ENCODE measurements around the gene PPIL1. TPM values are rescaled to one million over a fixed set of nuclear protein-coding genes. Genes with fewer than 3 reads are reported as not detected.
A peak's percentile ranks its signal among the peaks of the same experiment; 100 is the strongest.

PPIL1 gene
- total RNA-seq, 3 donors from 2014 or later = 79.9 to 82.7 (median 81.5) TPM

DNA sequence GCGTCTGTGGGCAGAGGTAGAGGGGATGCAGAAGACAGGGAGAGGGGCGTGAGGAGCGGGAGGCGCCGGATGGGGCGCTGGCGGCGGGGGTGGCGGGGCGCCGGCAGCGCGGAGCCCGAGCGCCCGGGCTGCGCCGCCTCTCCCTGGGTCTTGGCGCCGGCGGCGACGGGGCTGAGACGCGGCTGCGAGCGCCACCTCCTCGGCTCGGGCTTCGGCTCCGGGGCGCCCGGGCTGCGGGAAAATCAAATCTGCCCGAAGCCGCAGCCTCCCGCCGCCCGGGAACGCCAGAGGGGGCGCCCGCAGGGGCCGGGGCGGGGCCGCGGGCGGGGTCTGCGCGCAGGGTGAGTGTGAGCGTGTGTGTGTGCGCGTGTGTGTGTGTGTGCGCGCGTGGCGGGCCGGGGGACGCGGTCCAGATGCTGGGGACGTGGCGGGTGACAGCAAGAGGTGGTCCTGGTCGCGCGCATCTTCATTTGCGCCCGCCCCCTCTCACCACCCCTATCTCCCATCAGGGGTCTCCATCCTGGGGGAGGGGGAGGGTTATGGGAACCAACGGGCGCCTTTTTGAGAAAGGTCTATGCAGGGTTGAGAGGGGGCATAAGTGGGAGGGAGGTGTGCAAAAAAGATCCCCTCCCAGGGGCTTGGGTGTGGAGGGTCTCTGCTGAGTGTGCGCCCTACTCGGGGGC is 34.7 kb downstream of the PPIL1 start:
- ATAC-seq (peak; percentile 73 to 75), DNase-seq (peak; percentile 39)
- Mint-ChIP-seq H3K4me1 (ENCODE audit: low read depth) (peaks cover 8% of the 10 kb centered on the region), H3K27me3 (ENCODE audit: low read depth) (peaks cover 29% of the 10 kb centered on the region), H3K9me3 (no peaks in the 10 kb centered on the region), H3K4me3 (peak overlapping the region; percentile 76), H3K36me3 (ENCODE audit: insufficient read depth) (no peaks in the 10 kb centered on the region)

DNA sequence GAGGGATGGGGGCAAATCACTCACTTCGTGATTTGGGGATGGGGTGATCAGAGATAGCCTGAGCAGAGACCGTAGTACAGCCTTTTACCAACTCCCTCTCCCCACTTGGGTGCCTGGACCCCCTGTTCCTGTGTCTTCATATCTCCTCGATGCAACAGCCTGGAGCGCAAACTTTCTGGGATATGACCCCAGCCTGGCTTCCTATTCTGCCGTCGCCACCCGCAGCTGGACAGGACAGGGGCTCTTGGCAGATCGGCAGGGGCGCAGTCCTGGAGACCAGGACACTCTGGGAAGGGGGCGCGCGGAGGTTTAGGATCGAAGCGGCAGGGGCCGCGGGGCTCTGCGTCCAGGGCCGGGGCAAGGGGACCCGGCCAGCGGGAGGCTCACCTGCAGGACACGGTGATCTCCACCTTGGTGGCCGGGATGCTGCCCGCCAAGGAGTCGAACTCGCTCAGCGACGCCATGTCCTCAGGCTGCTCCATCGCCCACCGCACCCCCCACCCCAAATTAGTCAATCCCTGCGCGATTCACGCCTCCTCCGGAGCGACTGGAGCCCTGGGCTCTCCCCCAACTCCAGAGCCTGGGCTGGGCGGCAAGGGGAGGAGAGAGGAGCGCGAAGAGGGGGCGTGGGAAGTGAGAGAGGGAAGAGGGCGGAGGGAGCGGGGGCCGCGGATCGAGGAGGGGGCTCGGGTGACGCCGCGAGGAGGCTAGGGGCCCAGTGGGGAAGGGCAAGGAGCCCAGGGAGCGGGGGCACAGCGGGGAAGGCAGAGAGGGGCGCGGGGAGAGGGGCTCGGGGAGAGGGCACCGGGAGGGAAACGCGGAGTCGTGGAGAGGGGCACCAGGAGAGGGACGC is 35.5 kb downstream of the PPIL1 start, which contains the start of gene CPNE5:
Gene CPNE5 (minus strand): TSS at position 549 of the 853 bp plus-strand sequence. CDS start 67 bp downstream, at position 482.
- Mint-ChIP-seq H3K4me3 (peak within 1 kb of the TSS; percentile 76), H3K36me3 (ENCODE audit: insufficient read depth) (no peaks in the 10 kb centered on the region), H3K27me3 (ENCODE audit: low read depth) (peaks cover 29% of the 10 kb centered on the region), H3K4me1 (ENCODE audit: low read depth) (peaks cover 8% of the 10 kb centered on the region), H3K9me3 (no peaks in the 10 kb centered on the region)
- DNase-seq (no peak), ATAC-seq (peak; percentile 13 to 30)

DNA sequence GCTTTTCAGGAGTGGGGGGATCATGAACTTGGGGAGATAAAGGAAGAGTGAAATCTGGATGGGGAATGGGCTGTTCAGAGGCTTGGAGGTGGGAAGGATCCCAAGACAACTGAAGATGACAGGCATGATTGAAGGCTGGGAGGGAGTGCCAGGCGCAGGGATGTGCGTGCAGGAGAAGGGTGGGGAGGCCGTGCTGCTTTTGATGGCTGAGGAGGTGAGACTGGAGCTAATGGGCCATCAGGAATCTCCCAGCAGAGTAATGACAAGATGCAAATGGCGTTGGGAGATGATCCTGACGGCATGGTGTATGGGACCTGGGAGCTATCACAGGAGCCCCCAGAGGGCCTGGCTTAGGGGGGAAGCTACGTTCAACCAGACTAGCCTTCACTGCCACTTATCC is 36.9 kb downstream of the PPIL1 start:
- Mint-ChIP-seq H3K27me3 (ENCODE audit: low read depth) (peaks cover 27% of the 10 kb centered on the region), H3K36me3 (ENCODE audit: insufficient read depth) (no peaks in the 10 kb centered on the region), H3K4me1 (ENCODE audit: low read depth) (peaks cover 8% of the 10 kb centered on the region), H3K4me3 (no peak overlapping the region), H3K9me3 (no peaks in the 10 kb centered on the region)
- ATAC-seq (no peak), DNase-seq (no peak)

DNA sequence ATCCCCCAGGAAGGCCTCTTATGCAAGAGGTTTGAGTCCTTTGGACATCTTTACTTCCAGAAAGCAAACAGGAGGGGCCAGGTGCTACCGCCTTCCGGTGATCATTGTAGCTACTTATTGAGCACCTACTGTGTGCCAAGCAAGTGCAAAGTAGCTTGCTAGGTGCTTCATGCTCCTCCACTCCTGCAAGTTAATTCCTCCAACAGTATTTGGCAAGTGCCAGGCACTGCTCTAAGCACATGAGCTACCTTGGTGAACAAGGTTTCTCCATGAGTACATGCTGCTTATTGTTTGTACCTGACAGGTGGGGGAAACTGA is 37.6 kb downstream of the PPIL1 start:
- no peaks in the 10 kb centered on the region for H3K36me3 Mint-ChIP-seq (ENCODE audit: insufficient read depth)
- H3K9me3 Mint-ChIP-seq = no peaks in the 10 kb centered on the region
- no peak overlapping the region for H3K4me3 Mint-ChIP-seq
- H3K4me1 Mint-ChIP-seq (ENCODE audit: low read depth) = peaks cover 8% of the 10 kb centered on the region
- no peak for ATAC-seq
- H3K27me3 Mint-ChIP-seq (ENCODE audit: low read depth) = peaks cover 27% of the 10 kb centered on the region
- no peak for DNase-seq

DNA sequence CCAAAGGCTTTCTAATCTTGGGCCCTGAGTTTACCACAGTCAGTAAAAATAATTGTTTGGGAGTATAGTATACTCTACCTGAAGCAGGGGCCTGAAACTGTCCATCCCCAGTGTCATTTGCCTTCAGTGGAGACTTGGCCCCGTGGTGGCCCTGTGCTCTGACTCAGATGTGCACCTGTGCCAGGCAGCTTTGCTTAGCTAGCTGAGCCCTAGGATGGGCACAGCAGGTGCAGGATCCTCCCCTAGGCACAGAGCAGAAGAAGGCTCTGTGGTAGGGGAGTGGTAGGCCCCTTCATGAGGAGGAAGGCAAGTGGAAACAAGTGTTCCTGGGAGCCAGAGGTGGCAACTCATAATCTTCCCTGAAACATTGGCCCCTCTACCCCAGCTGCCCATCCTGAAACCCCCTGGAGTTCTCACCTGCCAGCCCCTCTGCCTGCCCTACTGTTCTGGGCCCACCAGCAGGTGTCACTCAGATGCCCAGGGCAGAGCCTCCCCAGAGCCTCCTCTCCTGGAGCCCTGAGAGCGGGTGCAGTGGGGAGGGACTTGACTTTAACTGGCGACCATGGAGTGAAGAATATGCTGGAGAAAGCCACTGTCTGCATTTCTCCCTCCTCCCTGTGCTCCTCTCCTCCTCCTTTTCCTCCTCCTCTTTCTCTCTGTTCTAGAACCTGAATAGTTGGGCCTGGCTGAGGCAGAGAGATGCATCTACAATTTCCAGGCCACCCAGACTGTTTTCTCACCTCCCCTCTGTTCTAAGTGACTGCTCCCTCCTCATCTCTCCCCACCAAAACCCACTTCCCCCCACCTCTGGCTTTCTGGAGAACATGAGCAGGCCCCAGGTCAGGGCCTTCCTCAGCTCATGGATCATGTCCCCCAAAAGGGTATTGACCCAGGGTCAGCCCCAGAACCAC is 38.2 kb downstream of the PPIL1 start:
- Mint-ChIP-seq H3K4me1 (ENCODE audit: low read depth) (peaks cover 8% of the 10 kb centered on the region), H3K27me3 (ENCODE audit: low read depth) (peaks cover 27% of the 10 kb centered on the region), H3K4me3 (no peak overlapping the region), H3K36me3 (ENCODE audit: insufficient read depth) (no peaks in the 10 kb centered on the region), H3K9me3 (no peaks in the 10 kb centered on the region)
- DNase-seq = no peak
- ATAC-seq = no peak

DNA sequence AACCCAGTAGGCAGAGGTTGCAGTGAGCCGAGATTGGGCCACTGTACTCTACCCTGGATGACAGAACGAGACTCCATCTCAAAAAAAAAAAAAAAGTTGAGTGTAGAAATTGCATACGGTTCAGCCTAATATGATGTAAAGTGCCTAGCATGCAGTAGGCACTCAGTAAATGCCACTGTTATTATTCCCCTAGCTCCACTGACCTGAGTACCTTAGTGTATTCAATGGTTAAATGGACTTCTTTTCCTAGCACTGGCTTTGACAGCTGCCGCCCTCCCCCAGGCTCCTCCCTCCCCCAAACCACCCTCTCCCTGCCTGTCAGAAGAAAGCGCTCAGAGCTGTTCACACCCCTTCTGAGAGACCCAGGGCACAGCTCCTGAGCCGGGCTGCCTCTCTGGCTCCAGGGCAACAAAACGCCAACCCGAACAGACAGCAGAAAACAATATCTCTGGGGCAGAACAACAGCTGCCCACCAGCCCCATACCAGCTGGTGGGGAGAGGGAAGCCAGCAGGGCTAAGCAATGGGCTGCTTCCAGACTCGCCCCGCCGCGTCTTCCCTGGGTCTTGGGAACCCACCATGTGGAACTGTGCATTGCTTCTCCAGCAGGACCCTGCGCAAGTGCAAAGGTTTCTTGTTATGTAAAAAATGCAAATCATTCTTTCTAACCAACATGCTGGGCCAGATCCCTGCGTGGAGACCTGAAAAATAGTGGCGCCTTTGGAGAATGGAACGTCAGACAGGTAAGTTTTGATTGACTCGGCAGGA is 39.8 kb downstream of the PPIL1 start:
- ATAC-seq (no peak), DNase-seq (no peak)
- H3K4me1 Mint-ChIP-seq (ENCODE audit: low read depth) = peaks cover 4% of the 10 kb centered on the region
- no peaks in the 10 kb centered on the region for H3K36me3 Mint-ChIP-seq (ENCODE audit: insufficient read depth)
- peaks cover 18% of the 10 kb centered on the region for H3K27me3 Mint-ChIP-seq (ENCODE audit: low read depth)
- no peaks in the 10 kb centered on the region for H3K9me3 Mint-ChIP-seq
- no peak overlapping the region for H3K4me3 Mint-ChIP-seq

DNA sequence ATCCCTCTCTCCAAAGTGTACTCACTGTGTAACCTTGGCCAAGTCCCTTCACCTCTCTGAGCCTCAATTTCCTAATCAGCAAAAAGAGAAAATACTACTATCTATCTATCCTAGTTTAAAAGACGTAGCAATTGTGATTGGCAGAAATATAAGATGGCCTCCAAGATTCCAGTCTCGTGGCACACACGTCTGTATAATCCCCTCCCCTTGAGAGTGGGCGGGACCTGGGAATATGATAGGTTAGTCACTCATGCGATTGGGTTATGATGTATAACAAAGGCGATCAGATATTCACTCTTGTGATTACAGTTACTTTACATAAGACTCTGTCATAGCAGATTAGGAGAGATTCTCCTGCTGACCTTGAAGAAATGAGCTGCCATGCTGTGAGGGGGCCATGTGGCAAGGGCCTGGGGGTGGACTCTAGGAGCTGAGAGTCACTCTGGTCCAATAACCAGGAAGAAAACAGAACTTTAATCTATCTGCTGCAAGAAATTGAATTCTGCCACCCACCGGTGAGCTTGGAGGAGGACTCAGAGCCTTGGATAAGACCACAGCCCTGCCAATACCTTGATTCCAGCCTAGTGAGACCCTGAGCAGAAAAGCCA is 41.3 kb downstream of the PPIL1 start:
- peaks cover 11% of the 10 kb centered on the region for H3K27me3 Mint-ChIP-seq (ENCODE audit: low read depth)
- H3K9me3 Mint-ChIP-seq = no peaks in the 10 kb centered on the region
- H3K4me3 Mint-ChIP-seq = no peak overlapping the region
- DNase-seq = no peak
- no peak for ATAC-seq
- no peaks in the 10 kb centered on the region for H3K4me1 Mint-ChIP-seq (ENCODE audit: low read depth)
- H3K36me3 Mint-ChIP-seq (ENCODE audit: insufficient read depth) = no peaks in the 10 kb centered on the region

DNA sequence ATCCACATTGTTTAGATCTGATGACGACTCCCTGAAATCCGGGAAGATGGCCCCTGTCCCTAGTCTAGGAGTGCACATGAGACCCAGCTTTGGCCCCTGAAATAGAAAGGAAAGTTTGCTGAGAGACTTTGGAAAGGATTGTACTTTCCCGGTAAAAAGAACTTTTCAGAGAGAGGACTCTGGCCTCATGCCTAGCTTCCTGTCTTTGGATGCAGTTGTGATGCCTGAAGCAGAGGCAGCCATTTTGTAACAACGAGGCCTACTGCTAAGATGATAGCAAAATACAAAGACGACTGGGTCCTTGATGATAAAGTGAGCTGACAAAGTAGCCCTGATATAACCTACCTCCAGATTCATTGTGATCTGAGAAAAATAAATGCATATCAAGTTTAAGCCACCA is 42.3 kb downstream of the PPIL1 start:
- ATAC-seq (no peak), DNase-seq (no peak)
- peaks cover 3% of the 10 kb centered on the region for H3K4me1 Mint-ChIP-seq (ENCODE audit: low read depth)
- H3K27me3 Mint-ChIP-seq (ENCODE audit: low read depth) = peaks cover under 1% of the 10 kb centered on the region
- no peaks in the 10 kb centered on the region for H3K36me3 Mint-ChIP-seq (ENCODE audit: insufficient read depth)
- no peaks in the 10 kb centered on the region for H3K9me3 Mint-ChIP-seq
- H3K4me3 Mint-ChIP-seq = no peak overlapping the region

DNA sequence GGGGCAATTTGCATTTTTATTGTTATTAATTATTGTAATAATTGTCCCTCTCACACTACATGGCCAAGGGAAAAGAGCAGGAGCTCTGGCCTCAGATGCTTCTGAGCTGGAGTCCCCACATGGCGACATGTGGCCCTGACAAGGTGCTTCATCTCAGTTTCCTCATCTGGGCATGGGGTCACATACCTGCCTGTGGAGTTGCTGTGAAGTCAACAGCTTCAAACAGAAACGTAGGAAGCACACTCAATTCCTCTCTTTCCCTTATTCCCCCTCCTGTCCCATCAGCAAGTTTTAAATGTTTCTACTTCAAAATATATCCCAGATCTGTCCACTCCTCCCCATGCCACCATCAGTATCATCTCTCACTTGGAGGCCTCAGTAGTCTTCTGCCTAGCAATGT is 44.0 kb downstream of the PPIL1 start:
- Mint-ChIP-seq H3K27me3 (ENCODE audit: low read depth) (no peaks in the 10 kb centered on the region), H3K36me3 (ENCODE audit: insufficient read depth) (no peaks in the 10 kb centered on the region), H3K9me3 (no peaks in the 10 kb centered on the region), H3K4me3 (no peak overlapping the region), H3K4me1 (ENCODE audit: low read depth) (peaks cover 4% of the 10 kb centered on the region)
- ATAC-seq (no peak), DNase-seq (no peak)

DNA sequence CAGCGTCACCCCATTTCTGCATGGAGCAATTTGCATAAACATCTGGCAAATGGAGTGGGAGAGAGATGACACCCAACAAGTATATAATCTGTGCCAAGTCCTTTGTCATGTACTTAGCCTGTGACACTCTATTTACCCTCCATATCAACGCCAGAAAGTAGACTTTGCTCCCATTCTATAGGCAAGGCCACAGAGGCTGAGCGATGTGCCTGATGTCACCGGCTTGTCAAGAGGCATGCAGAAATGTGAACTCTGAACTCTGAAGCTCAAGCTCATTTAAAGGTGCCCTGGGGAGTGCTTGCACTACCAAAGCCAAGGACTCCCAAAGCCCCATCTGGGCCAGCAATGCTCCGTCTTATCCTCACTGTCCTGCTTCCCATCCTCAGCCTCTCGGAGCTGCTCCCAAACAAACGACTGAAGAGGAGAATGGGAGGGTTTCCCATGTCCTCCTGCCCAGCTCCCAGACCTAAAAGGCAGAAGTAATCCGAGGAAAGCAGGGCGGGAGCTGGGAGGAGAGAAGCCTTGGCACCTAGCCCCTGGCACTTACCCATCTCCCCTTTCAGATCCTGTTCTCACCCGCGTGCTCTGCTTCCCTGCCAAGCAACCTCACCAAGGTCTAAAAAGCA is 44.6 kb downstream of the PPIL1 start:
- Mint-ChIP-seq H3K4me1 (ENCODE audit: low read depth) (peaks cover 4% of the 10 kb centered on the region), H3K36me3 (ENCODE audit: insufficient read depth) (no peaks in the 10 kb centered on the region), H3K9me3 (no peaks in the 10 kb centered on the region), H3K4me3 (no peak overlapping the region), H3K27me3 (ENCODE audit: low read depth) (no peaks in the 10 kb centered on the region)
- ATAC-seq = no peak
- DNase-seq = no peak

DNA sequence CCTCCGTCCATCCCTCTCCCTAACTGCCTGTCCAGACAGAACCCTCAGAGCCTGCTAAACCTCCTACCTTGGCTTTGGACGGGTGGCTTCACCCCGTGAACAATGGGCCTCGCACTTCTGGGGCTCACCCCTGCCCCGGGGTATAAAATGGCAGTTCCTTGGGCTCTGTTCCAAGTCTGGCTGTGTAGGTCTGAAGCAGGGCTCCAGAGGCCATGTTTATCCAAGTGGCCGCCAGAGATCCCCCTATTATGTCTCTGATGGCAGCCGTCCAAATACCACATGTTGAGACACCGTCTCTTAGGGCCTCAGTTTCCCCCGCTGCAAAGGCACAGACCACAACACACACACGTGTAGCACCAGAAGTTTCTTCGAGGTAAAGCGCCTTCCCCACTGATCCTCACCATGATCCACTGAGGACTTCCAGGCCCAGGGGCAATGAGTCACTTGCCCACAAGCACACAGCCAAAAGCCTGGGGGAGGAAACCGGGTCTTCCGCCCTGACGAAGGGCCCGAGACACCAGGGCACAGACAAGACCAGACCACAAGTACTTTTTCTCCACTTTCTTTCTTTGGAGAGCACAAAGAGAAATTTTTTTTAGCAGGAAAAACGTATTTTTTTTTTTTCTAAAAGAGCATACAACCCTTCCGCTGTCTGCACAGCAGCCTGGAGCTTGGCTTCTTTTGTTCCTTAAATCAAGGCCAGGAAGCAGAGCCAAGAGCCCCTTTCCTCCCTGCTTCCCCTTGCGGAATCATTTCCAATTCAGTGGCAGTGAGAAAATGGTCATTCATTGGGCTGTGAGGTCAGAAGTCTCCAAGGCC is 47.1 kb downstream of the PPIL1 start:
- no peaks in the 10 kb centered on the region for H3K36me3 Mint-ChIP-seq (ENCODE audit: insufficient read depth)
- no peaks in the 10 kb centered on the region for H3K9me3 Mint-ChIP-seq
- no peak overlapping the region for H3K4me3 Mint-ChIP-seq
- ATAC-seq (peak; percentile 55 to 58), DNase-seq (no peak)
- H3K4me1 Mint-ChIP-seq (ENCODE audit: low read depth) = peaks cover 4% of the 10 kb centered on the region
- H3K27me3 Mint-ChIP-seq (ENCODE audit: low read depth) = no peaks in the 10 kb centered on the region

DNA sequence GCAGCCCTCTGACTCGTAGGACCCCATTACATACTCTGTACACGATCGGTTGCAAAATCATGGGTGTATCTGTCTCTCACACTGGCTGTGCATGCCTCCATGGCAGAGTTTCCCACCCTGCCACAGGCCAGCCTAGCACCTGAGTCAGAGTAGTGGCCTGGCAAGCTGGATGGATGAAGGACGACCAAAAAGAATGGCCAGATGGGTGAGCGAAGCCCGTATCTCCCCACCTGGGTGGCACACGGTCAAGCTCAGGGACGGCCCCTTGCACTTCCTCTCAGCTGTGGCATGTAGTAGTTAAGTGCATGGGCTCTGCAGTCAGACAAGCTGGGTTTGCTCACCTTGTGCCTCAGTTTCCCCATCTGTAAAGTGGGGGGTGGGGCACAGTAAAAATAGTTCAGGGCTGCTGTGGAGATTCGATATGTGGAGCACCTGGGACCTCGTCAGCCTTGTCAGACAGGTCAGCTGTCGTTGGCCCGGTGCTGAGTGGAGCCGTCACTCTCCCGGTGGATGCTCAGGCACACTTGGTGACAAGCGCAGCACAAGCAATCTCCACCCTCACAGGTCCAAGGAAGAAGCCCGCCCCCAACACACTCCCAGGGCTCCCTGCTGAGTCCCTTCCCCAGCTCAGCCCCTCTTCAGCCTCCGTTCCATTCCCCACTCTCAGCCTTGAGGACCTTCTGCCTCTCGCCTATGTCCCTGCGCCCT is 47.9 kb downstream of the PPIL1 start:
- DNase-seq (no peak), ATAC-seq (no peak)
- Mint-ChIP-seq H3K27me3 (ENCODE audit: low read depth) (no peaks in the 10 kb centered on the region), H3K4me1 (ENCODE audit: low read depth) (peaks cover 4% of the 10 kb centered on the region), H3K36me3 (ENCODE audit: insufficient read depth) (no peaks in the 10 kb centered on the region), H3K4me3 (no peak overlapping the region), H3K9me3 (no peaks in the 10 kb centered on the region)

Measured in activated T-cell treated with anti-CD3 and anti-CD28 coated beads, Interleukin-2, amount 50 U/mL, for 4 hours (primary cell).